ENCODE data around the gene UBQLN1.
A peak's percentile ranks its signal among the peaks of the same experiment; 100 is the strongest.
"Not testable (repeated sequence)": the region's sequence is repeated elsewhere in the genome, so short reads cannot be mapped to it uniquely, and the experiment has no call there.

Gene UBQLN1

DNA sequence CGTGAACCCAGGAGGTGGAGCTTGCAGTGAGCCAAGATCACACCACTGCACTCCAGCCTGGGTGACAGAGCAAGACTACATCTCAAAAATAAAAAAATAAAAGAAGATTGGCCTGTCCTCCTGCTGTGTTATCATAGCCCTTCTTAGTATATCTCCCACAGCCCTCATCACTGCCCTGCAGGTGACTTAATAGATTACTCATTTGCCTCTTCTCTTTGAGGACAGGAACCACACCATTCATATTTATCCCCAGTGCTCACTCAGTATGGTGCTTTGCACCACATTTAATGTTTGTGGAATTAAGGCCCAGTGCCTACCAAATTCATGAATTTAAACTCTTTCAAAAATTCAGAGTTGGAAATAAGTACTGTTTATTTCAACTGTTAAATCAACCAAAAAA lies 74.5 kb downstream of the UBQLN1 start:
- H3K27ac Mint-ChIP-seq = no peak overlapping the region
- no peaks in the 10 kb centered on the region for H3K4me1 Mint-ChIP-seq (ENCODE audit: low read depth)
- no peaks in the 10 kb centered on the region for H3K9me3 Mint-ChIP-seq
- peaks cover 32% of the 10 kb centered on the region for H3K36me3 Mint-ChIP-seq (ENCODE audit: low read depth)
- H3K27me3 Mint-ChIP-seq = no peaks in the 10 kb centered on the region
- no peak overlapping the region for H3K4me3 Mint-ChIP-seq

DNA sequence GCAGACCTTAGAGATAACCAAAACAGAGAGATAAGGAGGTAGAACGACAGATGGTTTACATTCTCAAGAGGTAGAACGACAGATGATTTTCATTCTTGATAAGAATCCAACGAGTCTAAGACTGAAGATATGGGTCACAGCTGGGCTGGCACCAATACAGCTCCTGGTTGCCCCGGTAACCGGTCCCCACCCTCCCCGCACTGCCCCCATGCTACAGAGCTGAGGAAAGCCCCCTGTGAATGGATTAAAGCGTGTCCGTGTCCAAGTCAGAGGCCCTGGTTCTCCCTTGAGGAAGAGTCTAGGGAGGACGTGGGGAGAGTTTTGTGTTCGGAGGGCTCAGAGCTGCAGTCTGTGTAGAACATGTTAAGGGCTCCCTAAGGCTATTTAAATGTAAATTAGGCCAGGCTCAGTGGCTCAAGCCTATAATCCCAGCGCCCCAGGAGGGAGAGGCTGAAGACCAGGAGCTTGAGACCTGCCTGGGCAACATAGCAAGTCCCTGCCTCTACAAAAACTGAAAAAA lies 76.8 kb downstream of the UBQLN1 start:
- H3K36me3 Mint-ChIP-seq (ENCODE audit: low read depth) = peaks cover 43% of the 10 kb centered on the region
- no peaks in the 10 kb centered on the region for H3K9me3 Mint-ChIP-seq
- peaks cover 2% of the 10 kb centered on the region for H3K4me1 Mint-ChIP-seq (ENCODE audit: low read depth)
- no peaks in the 10 kb centered on the region for H3K27me3 Mint-ChIP-seq
- H3K27ac Mint-ChIP-seq = peak overlapping the region; percentile 21
- H3K4me3 Mint-ChIP-seq = no peak overlapping the region

- Mint-ChIP-seq H3K4me3 (no peak overlapping the region), H3K9me3 (no peaks in the 10 kb centered on the region), H3K27ac (no peak overlapping the region), H3K27me3 (no peaks in the 10 kb centered on the region), H3K36me3 (ENCODE audit: low read depth) (peaks cover 39% of the 10 kb centered on the region), H3K4me1 (ENCODE audit: low read depth) (peaks cover 12% of the 10 kb centered on the region)
Observed at GRCh38 chr9:83629433-83630104, 78.2 kb downstream of the UBQLN1 start.

DNA sequence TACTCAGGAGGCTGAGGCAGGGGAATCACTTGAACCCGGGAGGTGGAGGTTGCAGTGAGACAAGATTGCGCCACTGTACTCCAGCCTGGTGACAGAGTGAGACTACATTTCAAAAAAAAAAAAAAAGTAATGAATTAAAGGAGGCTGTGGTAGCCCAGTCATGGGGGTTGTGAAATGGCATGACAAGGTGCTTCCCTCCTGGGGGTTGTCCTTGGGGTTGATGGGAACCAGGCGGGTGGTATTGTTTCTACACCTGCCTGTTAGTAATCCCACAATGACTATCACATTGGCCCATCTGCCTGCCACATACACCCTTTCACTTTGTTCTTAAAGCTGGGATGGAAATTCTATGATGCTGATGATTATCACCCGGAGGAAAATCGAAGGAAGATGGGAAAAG lies 79.2 kb downstream of the UBQLN1 start:
- no peaks in the 10 kb centered on the region for H3K9me3 Mint-ChIP-seq
- H3K4me3 Mint-ChIP-seq = no peak overlapping the region
- no peak overlapping the region for H3K27ac Mint-ChIP-seq
- H3K27me3 Mint-ChIP-seq = no peaks in the 10 kb centered on the region
- peaks cover 37% of the 10 kb centered on the region for H3K36me3 Mint-ChIP-seq (ENCODE audit: low read depth)
- H3K4me1 Mint-ChIP-seq (ENCODE audit: low read depth) = peaks cover 22% of the 10 kb centered on the region

- H3K4me3 Mint-ChIP-seq = no peak overlapping the region
- H3K36me3 Mint-ChIP-seq (ENCODE audit: low read depth) = peaks cover 28% of the 10 kb centered on the region
- H3K4me1 Mint-ChIP-seq (ENCODE audit: low read depth) = peaks cover 28% of the 10 kb centered on the region
- no peaks in the 10 kb centered on the region for H3K9me3 Mint-ChIP-seq
- peak overlapping the region; percentile 13 for H3K27ac Mint-ChIP-seq
- H3K27me3 Mint-ChIP-seq = no peaks in the 10 kb centered on the region
Observed at GRCh38 chr9:83625178-83625577, 82.6 kb downstream of the UBQLN1 start.

DNA sequence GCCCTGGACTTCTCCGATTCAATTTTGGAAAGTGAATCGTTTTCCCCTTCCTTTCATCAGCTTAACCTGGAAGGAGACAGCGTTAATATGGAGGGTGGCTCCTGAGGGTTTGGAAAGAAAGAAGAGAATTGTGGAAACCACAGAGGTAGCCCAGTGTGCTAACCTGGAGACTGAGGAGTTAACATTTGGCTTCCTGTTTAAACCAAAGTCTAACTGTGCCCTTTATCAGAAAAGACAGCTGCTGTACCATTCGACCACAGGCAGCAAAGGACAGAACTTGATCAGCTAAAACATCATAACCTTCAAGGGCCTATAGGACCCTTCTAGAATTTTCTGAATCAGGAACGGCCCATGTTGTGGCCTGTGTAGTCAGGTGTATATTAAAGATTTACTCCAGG lies 84.1 kb downstream of the UBQLN1 start:
- Mint-ChIP-seq H3K36me3 (ENCODE audit: low read depth) (peaks cover 19% of the 10 kb centered on the region), H3K4me3 (peak overlapping the region; percentile 88), H3K9me3 (no peaks in the 10 kb centered on the region), H3K27ac (peak overlapping the region; percentile 97), H3K27me3 (no peaks in the 10 kb centered on the region), H3K4me1 (ENCODE audit: low read depth) (peaks cover 28% of the 10 kb centered on the region)

DNA sequence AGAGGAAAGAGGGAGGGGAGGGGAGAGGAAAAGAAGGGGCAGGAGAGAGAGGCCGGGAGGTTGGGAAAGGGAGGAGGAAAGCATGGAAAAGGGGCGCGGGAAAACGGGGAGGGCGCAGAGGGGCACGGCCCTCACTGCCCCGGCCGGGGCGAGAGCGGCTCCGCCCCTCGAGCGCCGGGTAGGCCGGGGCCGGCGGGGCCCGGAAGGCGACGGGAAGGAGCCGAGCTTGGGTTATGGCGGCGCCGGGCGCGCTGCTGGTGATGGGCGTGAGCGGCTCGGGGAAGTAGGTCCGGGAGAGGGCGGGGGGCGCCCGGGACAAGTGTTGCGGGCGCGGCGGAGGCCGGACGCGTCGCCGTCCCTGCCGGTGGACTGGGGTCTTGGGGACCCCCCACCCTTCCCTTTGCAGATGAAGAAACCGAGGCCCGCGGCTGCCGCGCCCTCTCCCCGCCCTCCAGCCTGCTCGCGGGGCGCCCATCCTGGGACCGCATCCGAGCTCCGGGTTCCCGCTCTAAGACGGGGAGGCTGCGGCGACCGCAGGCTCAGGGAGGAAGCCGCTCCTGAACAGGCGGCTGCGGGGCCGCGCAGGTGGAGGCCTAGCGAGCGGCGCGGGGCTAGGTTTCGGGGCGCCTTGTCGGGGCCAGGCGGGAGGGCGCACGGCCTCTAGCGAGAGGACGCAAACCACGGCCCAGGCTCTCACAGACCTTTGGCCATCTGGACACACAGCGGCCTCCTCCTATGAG lies 84.6 kb downstream of the UBQLN1 start, which contains the start of gene IDNK:
TSS of gene IDNK (plus strand) at position 205 of the 740 bp plus-strand sequence. CDS start at position 234, 29 bp downstream.
- Mint-ChIP-seq H3K36me3 (ENCODE audit: low read depth) (peaks cover 18% of the 10 kb centered on the region), H3K27ac (peak within 1 kb of the TSS; percentile 97), H3K4me3 (peak within 1 kb of the TSS; percentile 88), H3K27me3 (no peaks in the 10 kb centered on the region), H3K4me1 (ENCODE audit: low read depth) (peaks cover 28% of the 10 kb centered on the region), H3K9me3 (no peaks in the 10 kb centered on the region)

GRCh38 chr9:83622433-83622938 lies 85.3 kb downstream of the UBQLN1 start:
- Mint-ChIP-seq H3K9me3 (no peaks in the 10 kb centered on the region), H3K27me3 (no peaks in the 10 kb centered on the region), H3K4me3 (peak overlapping the region; percentile 88), H3K27ac (peak overlapping the region; percentile 97), H3K36me3 (ENCODE audit: low read depth) (peaks cover 12% of the 10 kb centered on the region), H3K4me1 (ENCODE audit: low read depth) (peaks cover 28% of the 10 kb centered on the region)

- Mint-ChIP-seq H3K9me3 (no peaks in the 10 kb centered on the region), H3K36me3 (ENCODE audit: low read depth) (peaks cover 4% of the 10 kb centered on the region), H3K27ac (peak overlapping the region; percentile 59), H3K4me1 (ENCODE audit: low read depth) (peaks cover 27% of the 10 kb centered on the region), H3K4me3 (peak overlapping the region; percentile 28), H3K27me3 (no peaks in the 10 kb centered on the region)
Observed at GRCh38 chr9:83620841-83621636, 86.7 kb downstream of the UBQLN1 start.

GRCh38 chr9:83617299-83617698 lies 90.5 kb downstream of the UBQLN1 start:
- no peaks in the 10 kb centered on the region for H3K9me3 Mint-ChIP-seq
- peaks cover under 1% of the 10 kb centered on the region for H3K4me1 Mint-ChIP-seq (ENCODE audit: low read depth)
- H3K4me3 Mint-ChIP-seq = no peak overlapping the region
- peaks cover 5% of the 10 kb centered on the region for H3K27me3 Mint-ChIP-seq
- no peaks in the 10 kb centered on the region for H3K36me3 Mint-ChIP-seq (ENCODE audit: low read depth)
- H3K27ac Mint-ChIP-seq = no peak overlapping the region

GRCh38 chr9:83613298-83613697 lies 94.5 kb downstream of the UBQLN1 start:
- not testable (repeated sequence) for H3K4me1 Mint-ChIP-seq (ENCODE audit: low read depth); H3K36me3 Mint-ChIP-seq (ENCODE audit: low read depth); H3K9me3 Mint-ChIP-seq; H3K27ac Mint-ChIP-seq; H3K4me3 Mint-ChIP-seq
- H3K27me3 Mint-ChIP-seq = peaks cover 17% of the 10 kb centered on the region
